A549 (cell line): Measurements from ENCODE around the gene CCL19.
"Not testable (repeated sequence)": the region's sequence is repeated elsewhere in the genome, so short reads cannot be mapped to it uniquely, and the experiment has no call there.

Source experiments
- CHD4 ChIP-seq: fragments of 200-600 bp; sonication (generic); IDR thresholded peaks from 2 replicates; pipeline ENCODE4 v1.6.1; 2016; ENCODE audit warnings: antibody characterized with exemption, mild to moderate bottlenecking, borderline replicate concordance
- ESRRA ChIP-seq: fragments of 150-350 bp; IDR thresholded peaks from 2 replicates; pipeline ENCODE4 v1.6.1; 2014; ENCODE audit warnings: mild to moderate bottlenecking, low read length, borderline replicate concordance
- POLR2A ChIP-seq: IDR thresholded peaks from 2 replicates; pipeline ENCODE4 v1.6.1; 2012; ENCODE audit warnings: mild to moderate bottlenecking, low read length
- SMC3 ChIP-seq: fragments of >200 bp; sonication (Bioruptor Twin); formaldehyde crosslinking; IDR thresholded peaks from 3 replicates; pipeline ENCODE4 v1.6.1; 2018; ENCODE audit warnings: inconsistent platforms
- TF ChIP-seq, protein P1 (sequence below): fragments of >200 bp; sonication (Bioruptor Twin); formaldehyde crosslinking; IDR thresholded peaks from 3 replicates; pipeline ENCODE4 v1.5.1; 2016
- TF ChIP-seq, protein P2 (sequence below): IDR thresholded peaks from 2 replicates; pipeline ENCODE4 v1.6.1; 2012

DNA sequence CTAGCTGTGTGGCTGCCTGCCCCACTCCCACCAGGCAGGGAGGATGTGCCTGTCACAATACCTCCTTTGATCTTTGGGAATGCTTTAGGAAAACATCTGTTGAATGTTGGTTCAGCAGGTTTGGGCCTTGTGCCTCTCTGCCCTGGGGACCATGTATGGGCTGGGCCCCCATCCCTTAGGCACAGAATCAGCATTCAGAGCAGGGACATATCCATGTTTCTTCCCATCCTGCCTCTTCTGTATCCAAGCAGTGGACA lies 28.6 kb upstream of the CCL19 start:
- TF ChIP-seq, protein P1, sequence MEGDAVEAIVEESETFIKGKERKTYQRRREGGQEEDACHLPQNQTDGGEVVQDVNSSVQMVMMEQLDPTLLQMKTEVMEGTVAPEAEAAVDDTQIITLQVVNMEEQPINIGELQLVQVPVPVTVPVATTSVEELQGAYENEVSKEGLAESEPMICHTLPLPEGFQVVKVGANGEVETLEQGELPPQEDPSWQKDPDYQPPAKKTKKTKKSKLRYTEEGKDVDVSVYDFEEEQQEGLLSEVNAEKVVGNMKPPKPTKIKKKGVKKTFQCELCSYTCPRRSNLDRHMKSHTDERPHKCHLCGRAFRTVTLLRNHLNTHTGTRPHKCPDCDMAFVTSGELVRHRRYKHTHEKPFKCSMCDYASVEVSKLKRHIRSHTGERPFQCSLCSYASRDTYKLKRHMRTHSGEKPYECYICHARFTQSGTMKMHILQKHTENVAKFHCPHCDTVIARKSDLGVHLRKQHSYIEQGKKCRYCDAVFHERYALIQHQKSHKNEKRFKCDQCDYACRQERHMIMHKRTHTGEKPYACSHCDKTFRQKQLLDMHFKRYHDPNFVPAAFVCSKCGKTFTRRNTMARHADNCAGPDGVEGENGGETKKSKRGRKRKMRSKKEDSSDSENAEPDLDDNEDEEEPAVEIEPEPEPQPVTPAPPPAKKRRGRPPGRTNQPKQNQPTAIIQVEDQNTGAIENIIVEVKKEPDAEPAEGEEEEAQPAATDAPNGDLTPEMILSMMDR = not testable (repeated sequence)
- TF ChIP-seq SMC3, ESRRA, POLR2A, CHD4: not testable (repeated sequence)
- TF ChIP-seq, protein P2, sequence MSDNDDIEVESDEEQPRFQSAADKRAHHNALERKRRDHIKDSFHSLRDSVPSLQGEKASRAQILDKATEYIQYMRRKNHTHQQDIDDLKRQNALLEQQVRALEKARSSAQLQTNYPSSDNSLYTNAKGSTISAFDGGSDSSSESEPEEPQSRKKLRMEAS = not testable (repeated sequence)
